GM23248 (cell line): ENCODE results near the gene VPS51. TPM values are rescaled to one million over a fixed set of nuclear protein-coding genes. Genes with fewer than 3 reads are reported as not detected.

ENCODE experiments used
- DNase-seq: peaks from one replicate; pipeline ENCODE4 v3.0.0-alpha.2; 2015
- H2AFZ ChIP-seq: fragments of 200-600 bp; sonication (generic); 2 replicates; pipeline ENCODE4 v1.6.1; 2016; ENCODE audit warnings: antibody characterized with exemption
- H3F3A ChIP-seq: fragments of 200-600 bp; sonication (generic); 2 replicates; pipeline ENCODE4 v1.6.1; 2016; ENCODE audit warnings: mild to moderate bottlenecking, antibody characterized with exemption, mixed run types; ENCODE audit not compliant: insufficient read depth
- H3K27ac ChIP-seq: fragments of 200-600 bp; sonication (generic); 2 replicates; pipeline ENCODE4 v1.5.1; 2016; ENCODE audit warnings: mild to moderate bottlenecking
- H3K27me3 ChIP-seq: fragments of 200-600 bp; sonication (generic); replicated peaks from 2 replicates; pipeline ENCODE4 v1.6.1; 2016; ENCODE audit warnings: mild to moderate bottlenecking; ENCODE audit not compliant: insufficient read depth
- H3K36me3 ChIP-seq: fragments of 200-600 bp; sonication (generic); 2 replicates; pipeline ENCODE4 v1.6.1; 2016; ENCODE audit warnings: low read depth, mild to moderate bottlenecking
- H3K4me1 ChIP-seq: fragments of 200-600 bp; sonication (generic); 2 replicates; pipeline ENCODE4 v1.6.1; 2016; ENCODE audit warnings: mild to moderate bottlenecking; ENCODE audit not compliant: insufficient read depth
- H3K4me2 ChIP-seq: fragments of 200-600 bp; sonication (generic); one replicate; pipeline ENCODE4 v1.6.1; 2016; ENCODE audit warnings: mild to moderate bottlenecking; ENCODE audit not compliant: unreplicated experiment
- H3K4me3 ChIP-seq: fragments of 200-600 bp; sonication (generic); 2 replicates; pipeline ENCODE4 v1.5.1; 2016; ENCODE audit warnings: mild to moderate bottlenecking
- H3K79me2 ChIP-seq: fragments of 200-600 bp; sonication (generic); 2 replicates; pipeline ENCODE4 v1.6.1; 2016; ENCODE audit warnings: mild to moderate bottlenecking; ENCODE audit not compliant: insufficient read depth
- H3K9ac ChIP-seq: fragments of 200-600 bp; sonication (generic); 2 replicates; pipeline ENCODE4 v1.6.1; 2016; ENCODE audit warnings: mild to moderate bottlenecking
- H3K9me2 ChIP-seq: fragments of 200-600 bp; sonication (generic); 2 replicates; pipeline ENCODE4 v1.6.1; 2016; ENCODE audit warnings: mixed run types, mild to moderate bottlenecking, moderate library complexity; ENCODE audit not compliant: insufficient read depth
- H3K9me3 ChIP-seq: fragments of 200-600 bp; sonication (generic); one replicate; pipeline ENCODE4 v1.6.1; 2017; ENCODE audit warnings: low read depth
- H4K20me1 ChIP-seq: fragments of 200-600 bp; sonication (generic); 2 replicates; pipeline ENCODE4 v1.6.0; 2016; ENCODE audit not compliant: insufficient read depth
- EZH2 ChIP-seq: fragments of 200-600 bp; sonication (generic); IDR thresholded peaks from 2 replicates; pipeline ENCODE4 v1.6.1; 2018; ENCODE audit warnings: antibody characterized with exemption, mild to moderate bottlenecking; ENCODE audit not compliant: insufficient read depth, poor library complexity, severe bottlenecking
- EZH2phosphoT487 ChIP-seq: fragments of 200-600 bp; sonication (generic); IDR thresholded peaks from 2 replicates; pipeline ENCODE4 v1.6.1; 2018; ENCODE audit warnings: antibody characterized with exemption, moderate library complexity, mild to moderate bottlenecking, low read depth; ENCODE audit not compliant: insufficient read depth
- WGBS, 2 experiments: methylation state at CpG; one replicate each; pipeline ENCODE4 v1.1.6; 2015 to 2017; ENCODE audit warnings: low lambda C conversion rate in 2 of 2, low coverage in 1 of 2; ENCODE audit errors: missing lambda C conversion rate in 2 of 2; 5-methylcytosine and 5-hydroxymethylcytosine counted together
- in situ Hi-C: fragments of 300-500 bp; cut with MboI; formaldehyde crosslinking; loops from 2 replicates; pipeline ENCODE4 v1.15.0; 2020
- polyA plus RNA-seq: library from polyadenylated mRNA; unstranded; fragments of >200 nt; fragmentation: Nextera tagmentation; extraction: Ambion mirVana; gene quantifications from 2 replicates; pipeline ENCODE4 v1.2.1, GENCODE V29; 2016
- total RNA-seq: library from RNA; depleted of rRNA; stranded (reverse); fragments of >200 nt; shearing (Covaris generic); gene quantifications from 2 replicates; pipeline ENCODE4 v1.2.3, GENCODE V29; 2014

VPS51 gene
- total and polyA plus RNA-seq, 2 experiments from 2014 or later: 30.7 to 339 TPM

GRCh38 chr11:65087216-65087615 is 8.8 kb upstream of the VPS51 start:
- H3K4me1 ChIP-seq: 0 out of 2 replicates have a peak, but pooled peaks cover 5% of the 10 kb centered on the region
- H3K27me3 ChIP-seq: no peaks in the 10 kb centered on the region
- H3K4me3 ChIP-seq: no peak overlapping the region
- no peak overlapping the region for H3K9ac ChIP-seq
- H3K27ac ChIP-seq: no peak overlapping the region
- H3K79me2 ChIP-seq: peaks cover 33% of the 10 kb centered on the region
- in situ Hi-C loops: no loop called here
- no peak overlapping the region for H2AFZ ChIP-seq
- H3K9me2 ChIP-seq: no peaks in the 10 kb centered on the region
- WGBS, 2 experiments: 89 to 94% methylated on average over 11 of the region's 11 CpGs
- H3K36me3 ChIP-seq: peaks cover 9% of the 10 kb centered on the region; the same call in 1 of the 2 replicates
- H4K20me1 ChIP-seq: no peaks in the 10 kb centered on the region
- H3K4me2 ChIP-seq: no peak overlapping the region
- no peaks in the 10 kb centered on the region for H3F3A ChIP-seq
- H3K9me3 ChIP-seq: no peaks in the 10 kb centered on the region
- no peak for DNase-seq
- TF ChIP-seq EZH2phosphoT487 (no peak), EZH2 (no peak)

- H3K79me2 ChIP-seq: peaks cover 27% of the 10 kb centered on the region
- H2AFZ ChIP-seq: no peak overlapping the region
- no peak for DNase-seq
- H3K4me1 ChIP-seq: 0 out of 2 replicates have a peak, but pooled peaks cover 5% of the 10 kb centered on the region
- H4K20me1 ChIP-seq: no peaks in the 10 kb centered on the region
- 83 to 86% methylated on average over 15 of the region's 15 CpGs for WGBS, 2 experiments
- no peak overlapping the region for H3K4me3 ChIP-seq
- peaks cover 9% of the 10 kb centered on the region; the same call in 1 of the 2 replicates for H3K36me3 ChIP-seq
- H3F3A ChIP-seq: no peaks in the 10 kb centered on the region
- TF ChIP-seq EZH2 (no peak), EZH2phosphoT487 (no peak)
- no peak overlapping the region for H3K27ac ChIP-seq
- no peak overlapping the region for H3K4me2 ChIP-seq
- no peak overlapping the region for H3K9ac ChIP-seq
- H3K27me3 ChIP-seq: no peaks in the 10 kb centered on the region
- H3K9me3 ChIP-seq: no peaks in the 10 kb centered on the region
- H3K9me2 ChIP-seq: no peaks in the 10 kb centered on the region
- in situ Hi-C loops: no loop called here
Measured at GRCh38 chr11:65087827-65088226, 8.2 kb upstream of the VPS51 start.

GRCh38 chr11:65089621-65090020 is 6.4 kb upstream of the VPS51 start:
- Histone ChIP-seq H3K4me2 (no peak overlapping the region), H3K9me2 (no peaks in the 10 kb centered on the region), H3K36me3 (peaks cover 9% of the 10 kb centered on the region; the same call in 1 of the 2 replicates), H3F3A (peaks cover 5% of the 10 kb centered on the region; the same call in 1 of the 2 replicates), H3K9ac (no peak overlapping the region), H3K79me2 (peaks cover 14% of the 10 kb centered on the region), H3K27me3 (no peaks in the 10 kb centered on the region), H3K4me1 (0 out of 2 replicates have a peak, but pooled peaks cover 5% of the 10 kb centered on the region), H3K4me3 (no peak overlapping the region), H4K20me1 (no peaks in the 10 kb centered on the region), H2AFZ (no peak overlapping the region), H3K9me3 (no peaks in the 10 kb centered on the region), H3K27ac (no peak overlapping the region)
- WGBS, 2 experiments: 96 to 98% methylated on average over 4 of the region's 4 CpGs
- TF ChIP-seq EZH2 (no peak), EZH2phosphoT487 (no peak)
- in situ Hi-C loops: no loop called here
- DNase-seq: no peak

GRCh38 chr11:65090628-65091027 is 5.4 kb upstream of the VPS51 start:
- no peak overlapping the region for H3K4me2 ChIP-seq
- no peaks in the 10 kb centered on the region for H4K20me1 ChIP-seq
- peaks cover 11% of the 10 kb centered on the region; the same call in 1 of the 2 replicates for H3F3A ChIP-seq
- no peak overlapping the region for H2AFZ ChIP-seq
- no peaks in the 10 kb centered on the region for H3K4me1 ChIP-seq
- H3K9me3 ChIP-seq: no peaks in the 10 kb centered on the region
- no peak overlapping the region for H3K9ac ChIP-seq
- H3K27me3 ChIP-seq: no peaks in the 10 kb centered on the region
- no peak overlapping the region for H3K4me3 ChIP-seq
- TF ChIP-seq EZH2phosphoT487 (no peak), EZH2 (no peak)
- H3K79me2 ChIP-seq: peaks cover 3% of the 10 kb centered on the region
- H3K9me2 ChIP-seq: no peaks in the 10 kb centered on the region
- no peak overlapping the region for H3K27ac ChIP-seq
- in situ Hi-C loops: no loop called here
- DNase-seq: no peak
- WGBS, 2 experiments: 95 to 96% methylated on average over 4 of the region's 4 CpGs
- H3K36me3 ChIP-seq: peaks cover 8% of the 10 kb centered on the region; the same call in 1 of the 2 replicates
